ENCODE data around the gene SERPINI1. TPM values are rescaled to one million over a fixed set of nuclear protein-coding genes. Genes with fewer than 3 reads are reported as not detected.

Gene SERPINI1
- total and polyA plus RNA-seq, 11 donors, result 5.6 to 18.5 (median 10.7) TPM

GRCh38 chr3:167829071-167829470, 93.5 kb downstream of the SERPINI1 start:
- DNase-seq (no peak), ATAC-seq (no peak)
- Histone ChIP-seq H3K27me3 (no peaks in the 10 kb centered on the region), H3K9me3 (no peaks in the 10 kb centered on the region), H3K27ac (no peak overlapping the region), H3K4me1 (no peaks in the 10 kb centered on the region), H3K36me3 (no peaks in the 10 kb centered on the region), H3K4me3 (no peak overlapping the region)
- WGBS, 4 donors, result 74 to 88% (median 86%) methylated on average over 2 of the region's 2 CpGs
- TF ChIP-seq POLR2A (IDR thresholded peaks at IDR 0.05), result no peak
- intact Hi-C loops (cut with DNase I), result no loop called here

- WGBS, 4 donors, result 68 to 79% (median 77%) methylated on average over 4 of the region's 4 CpGs
- ATAC-seq (no peak), DNase-seq (no peak)
- intact Hi-C loops (cut with DNase I), result no loop called here
- Histone ChIP-seq H3K4me1 (no peaks in the 10 kb centered on the region), H3K4me3 (no peak overlapping the region), H3K27ac (no peak overlapping the region), H3K27me3 (no peaks in the 10 kb centered on the region), H3K9me3 (no peaks in the 10 kb centered on the region), H3K36me3 (no peaks in the 10 kb centered on the region)
- TF ChIP-seq POLR2A (IDR thresholded peaks at IDR 0.05) (no peak), CTCF (IDR thresholded peaks at IDR 0.05) (no peak)
Observed at GRCh38 chr3:167830007-167830406, 94.5 kb downstream of the SERPINI1 start.

- H3K36me3 ChIP-seq, result no peaks in the 10 kb centered on the region
- H3K27me3 ChIP-seq, result no peaks in the 10 kb centered on the region
- DNase-seq, result no peak
- intact Hi-C loops (cut with DNase I), result loop anchor here in 3 of 10 donors (5.0 kb wide), 2 partner anchors 47 to 332 kb away; no protein-coding TSS in a partner anchor
- ATAC-seq, result no peak
- no peak for TF ChIP-seq POLR2A (IDR thresholded peaks at IDR 0.05)
- TF ChIP-seq CTCF (IDR thresholded peaks at IDR 0.05), result no peak
- H3K4me1 ChIP-seq, result peaks cover 0 to 21% (median 6%) of the 10 kb centered on the region in 12 donors
- 87 to 92% (median 89%) methylated on average over 5 of the region's 5 CpGs for WGBS, 4 donors
- no peaks in the 10 kb centered on the region for H3K9me3 ChIP-seq
- no peak overlapping the region for H3K27ac ChIP-seq
- no peak overlapping the region for H3K4me3 ChIP-seq
Observed at GRCh38 chr3:167835359-167835758, 99.8 kb downstream of the SERPINI1 start.

- intact Hi-C loops (cut with DNase I), result loop anchor here in 6 of 10 donors (2.0 to 5.0 kb wide), 4 partner anchors 45 to 331 kb away; no protein-coding TSS in a partner anchor
- H3K4me1 ChIP-seq, result peaks cover 0 to 23% (median 6%) of the 10 kb centered on the region in 12 donors
- H3K4me3 ChIP-seq, result no peak overlapping the region
- ATAC-seq (no peak), DNase-seq (no peak)
- H3K36me3 ChIP-seq, result no peaks in the 10 kb centered on the region
- 75 to 79% (median 78%) methylated on average over 4 of the region's 4 CpGs for WGBS, 4 donors
- H3K27me3 ChIP-seq, result no peaks in the 10 kb centered on the region
- TF ChIP-seq CTCF (IDR thresholded peaks at IDR 0.05), result no peak
- TF ChIP-seq POLR2A (IDR thresholded peaks at IDR 0.05), result no peak
- H3K9me3 ChIP-seq, result no peaks in the 10 kb centered on the region
- no peak overlapping the region for H3K27ac ChIP-seq
Observed at GRCh38 chr3:167835953-167836352, 100.4 kb downstream of the SERPINI1 start.

- Histone ChIP-seq H3K4me3 (peak overlapping the region in 1 of 12 donors; percentile 2), H3K27ac (peak overlapping the region in 2 of 12 donors; percentile 12 to 36), H3K4me1 (peaks cover 0 to 23% (median 6%) of the 10 kb centered on the region in 12 donors), H3K27me3 (no peaks in the 10 kb centered on the region), H3K36me3 (no peaks in the 10 kb centered on the region), H3K9me3 (no peaks in the 10 kb centered on the region)
- 33 to 40% (median 39%) methylated on average over 2 of the region's 2 CpGs for WGBS, 4 donors
- TF ChIP-seq POLR2A (IDR thresholded peaks at IDR 0.05) (no peak), CTCF (IDR thresholded peaks at IDR 0.05) (peak in 11 of 12 donors; percentile 17 to 64 (median 50))
- ATAC-seq (peak in 1 of 4 donors; percentile 9), DNase-seq (no peak)
- intact Hi-C loops (cut with DNase I), result loop anchor here in 7 of 10 donors (1.0 to 5.0 kb wide), 5 partner anchors 43 to 330 kb away; no protein-coding TSS in a partner anchor
Observed at GRCh38 chr3:167837466-167837865, 101.9 kb downstream of the SERPINI1 start.
